D721Med (cell line): ENCODE data around the gene SLC7A8.

Source experiments
- DNase-seq: peaks from one replicate; pipeline ENCODE4 v3.0.0; 2011; ENCODE audit warnings: low spot score; ENCODE audit not compliant: insufficient read length
- FAIRE-seq: peaks from 2 replicates; lab custom pipeline; 2011; peaks lifted over from hg19 to GRCh38; lab: Jason Lieb, UNC
- CTCF ChIP-seq: IDR thresholded peaks from 2 replicates; pipeline ENCODE4 v1.5.1; 2012; ENCODE audit warnings: mild to moderate bottlenecking, control low read depth; ENCODE audit not compliant: insufficient read depth; ENCODE audit errors: missing control alignments

Gene SLC7A8

GRCh38 chr14:23118506-23119362 lies 64.7 kb downstream of the SLC7A8 start, which contains the start of gene CEBPE:
TSS of gene CEBPE (minus strand) at chr14:23119255. CDS start at chr14:23119091, 164 bp downstream.
- DNase-seq (no peak), FAIRE-seq (no peak)
- no peak for TF ChIP-seq CTCF

GRCh38 chr14:23117371-23118020 lies 66.0 kb downstream of the SLC7A8 start:
- TF ChIP-seq CTCF, result no peak
- FAIRE-seq (no peak), DNase-seq (no peak)

- no peak for TF ChIP-seq CTCF
- no peak for DNase-seq
- FAIRE-seq, result no peak
Observed at GRCh38 chr14:23115918-23116317, 67.5 kb downstream of the SLC7A8 start.

- FAIRE-seq, result no peak
- DNase-seq, result no peak
- no peak for TF ChIP-seq CTCF
Observed at GRCh38 chr14:23115039-23115731, 68.3 kb downstream of the SLC7A8 start.

GRCh38 chr14:23114669-23115038 lies 68.8 kb downstream of the SLC7A8 start:
- TF ChIP-seq CTCF, result no peak
- DNase-seq (no peak), FAIRE-seq (no peak)

- no peak for TF ChIP-seq CTCF
- no peak for FAIRE-seq
- no peak for DNase-seq
Observed at GRCh38 chr14:23114120-23114458, 69.4 kb downstream of the SLC7A8 start.
